ENCODE measurements around the gene MOGAT2. TPM values are rescaled to one million over a fixed set of nuclear protein-coding genes. Genes with fewer than 3 reads are reported as not detected.
A peak's percentile ranks its signal among the peaks of the same experiment; 100 is the strongest.

MOGAT2 gene
- total RNA-seq, 1 experiment from 2014 or later, result not detected

DNA sequence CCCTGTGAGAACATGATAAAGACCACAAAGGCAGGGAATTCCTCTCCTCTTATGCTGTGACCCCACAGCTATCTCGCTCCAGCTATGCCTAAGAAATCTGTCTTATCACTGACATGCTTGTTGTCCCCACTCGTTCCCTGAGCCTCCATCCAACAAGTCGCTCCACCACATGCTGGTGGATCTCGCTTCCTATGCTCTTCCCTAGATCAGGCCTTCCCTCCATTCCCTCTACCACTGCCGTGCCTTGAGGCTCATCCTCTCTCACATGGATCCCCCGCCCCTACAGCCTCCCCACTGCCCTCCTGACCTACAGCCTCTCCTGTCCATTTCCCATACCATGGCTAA, 49.6 kb downstream of the MOGAT2 start:
- intact Hi-C loops (cut with micrococcal nuclease), result no loop called here
- TF ChIP-seq EZH2phosphoT487 (IDR thresholded peaks at IDR 0.05; ENCODE audit: borderline replicate concordance, low read length) (no peak), EZH2 (IDR thresholded peaks at IDR 0.05; ENCODE audit: low read length, unreplicated experiment) (no peak)
- TF ChIP-seq, protein P1, sequence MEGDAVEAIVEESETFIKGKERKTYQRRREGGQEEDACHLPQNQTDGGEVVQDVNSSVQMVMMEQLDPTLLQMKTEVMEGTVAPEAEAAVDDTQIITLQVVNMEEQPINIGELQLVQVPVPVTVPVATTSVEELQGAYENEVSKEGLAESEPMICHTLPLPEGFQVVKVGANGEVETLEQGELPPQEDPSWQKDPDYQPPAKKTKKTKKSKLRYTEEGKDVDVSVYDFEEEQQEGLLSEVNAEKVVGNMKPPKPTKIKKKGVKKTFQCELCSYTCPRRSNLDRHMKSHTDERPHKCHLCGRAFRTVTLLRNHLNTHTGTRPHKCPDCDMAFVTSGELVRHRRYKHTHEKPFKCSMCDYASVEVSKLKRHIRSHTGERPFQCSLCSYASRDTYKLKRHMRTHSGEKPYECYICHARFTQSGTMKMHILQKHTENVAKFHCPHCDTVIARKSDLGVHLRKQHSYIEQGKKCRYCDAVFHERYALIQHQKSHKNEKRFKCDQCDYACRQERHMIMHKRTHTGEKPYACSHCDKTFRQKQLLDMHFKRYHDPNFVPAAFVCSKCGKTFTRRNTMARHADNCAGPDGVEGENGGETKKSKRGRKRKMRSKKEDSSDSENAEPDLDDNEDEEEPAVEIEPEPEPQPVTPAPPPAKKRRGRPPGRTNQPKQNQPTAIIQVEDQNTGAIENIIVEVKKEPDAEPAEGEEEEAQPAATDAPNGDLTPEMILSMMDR (conservative IDR thresholded peaks at IDR 0.05; ENCODE audit: low read depth, low read length), result no peak
- Histone ChIP-seq H3K27ac (ENCODE audit: low read length) (no peak overlapping the region), H3K4me1 (ENCODE audit: insufficient read depth, low read length) (peaks cover 42% of the 10 kb centered on the region), H3K4me3 (ENCODE audit: low read length) (no peak overlapping the region), H3K27me3 (ENCODE audit: low read length) (no peaks in the 10 kb centered on the region), H4K20me1 (ENCODE audit: low read length) (no peaks in the 10 kb centered on the region), H3K9me3 (ENCODE audit: low read length) (no peaks in the 10 kb centered on the region), H3F3A (ENCODE audit: low read length, unreplicated experiment) (no peaks in the 10 kb centered on the region), H2AFZ (ENCODE audit: low read length) (no peak overlapping the region), H3K79me2 (ENCODE audit: low read length) (peaks cover 26% of the 10 kb centered on the region), H3K9ac (ENCODE audit: low read length) (no peak overlapping the region), H3K9me2 (replicated peaks; ENCODE audit: low read length) (no peaks in the 10 kb centered on the region), H3K4me2 (ENCODE audit: low read length) (no peak overlapping the region), H3K36me3 (ENCODE audit: low read depth, low read length) (no peaks in the 10 kb centered on the region)
- ATAC-seq, result no peak
- BruUV-seq (replicated peaks), result no TSS peak
- no peak for DNase-seq
- ChIA-PET CTCF (no interaction called here), POLR2A (ENCODE audit: unreplicated experiment) (interaction anchor here (0.6 kb wide), 1 partner anchor 380 kb away, joined by 4 read pairs; no protein-coding TSS in a partner anchor)

DNA sequence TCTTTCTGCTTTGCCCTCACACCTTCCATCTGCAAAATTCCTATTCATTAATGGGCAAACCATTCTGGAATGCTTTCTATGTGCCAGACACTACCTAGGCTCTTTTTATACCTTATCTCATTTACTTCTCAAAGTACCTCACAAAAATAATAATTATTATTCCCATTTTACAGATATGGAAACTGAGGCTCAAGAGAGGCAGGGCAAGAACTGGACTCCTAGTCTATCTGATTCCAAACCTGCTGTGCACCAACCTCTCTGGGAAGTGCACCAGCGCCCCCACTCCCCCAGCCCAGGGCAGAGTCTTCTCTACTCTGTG, 50.1 kb downstream of the MOGAT2 start:
- Histone ChIP-seq H3K9ac (ENCODE audit: low read length) (peak overlapping the region; percentile 91), H3K79me2 (ENCODE audit: low read length) (peaks cover 26% of the 10 kb centered on the region), H3K4me1 (ENCODE audit: insufficient read depth, low read length) (peaks cover 46% of the 10 kb centered on the region), H3K36me3 (ENCODE audit: low read depth, low read length) (no peaks in the 10 kb centered on the region), H4K20me1 (ENCODE audit: low read length) (no peaks in the 10 kb centered on the region), H3K4me3 (ENCODE audit: low read length) (peak overlapping the region; percentile 82), H3K9me3 (ENCODE audit: low read length) (no peaks in the 10 kb centered on the region), H3K4me2 (ENCODE audit: low read length) (peak overlapping the region; percentile 95), H3K9me2 (replicated peaks; ENCODE audit: low read length) (no peaks in the 10 kb centered on the region), H3K27me3 (ENCODE audit: low read length) (no peaks in the 10 kb centered on the region), H3F3A (ENCODE audit: low read length, unreplicated experiment) (no peaks in the 10 kb centered on the region), H2AFZ (ENCODE audit: low read length) (peak overlapping the region; percentile 79), H3K27ac (ENCODE audit: low read length) (no peak overlapping the region)
- ChIA-PET POLR2A (ENCODE audit: unreplicated experiment) (no interaction called here), CTCF (no interaction called here)
- intact Hi-C loops (cut with micrococcal nuclease), result no loop called here
- no peak for DNase-seq
- ATAC-seq, result no peak
- TF ChIP-seq EZH2phosphoT487 (IDR thresholded peaks at IDR 0.05; ENCODE audit: borderline replicate concordance, low read length) (no peak), EZH2 (IDR thresholded peaks at IDR 0.05; ENCODE audit: low read length, unreplicated experiment) (no peak)
- TF ChIP-seq, protein P1 (conservative IDR thresholded peaks at IDR 0.05; ENCODE audit: low read depth, low read length), result no peak; the same call in 1 of the 2 replicates
- BruUV-seq (replicated peaks), result no TSS peak

DNA sequence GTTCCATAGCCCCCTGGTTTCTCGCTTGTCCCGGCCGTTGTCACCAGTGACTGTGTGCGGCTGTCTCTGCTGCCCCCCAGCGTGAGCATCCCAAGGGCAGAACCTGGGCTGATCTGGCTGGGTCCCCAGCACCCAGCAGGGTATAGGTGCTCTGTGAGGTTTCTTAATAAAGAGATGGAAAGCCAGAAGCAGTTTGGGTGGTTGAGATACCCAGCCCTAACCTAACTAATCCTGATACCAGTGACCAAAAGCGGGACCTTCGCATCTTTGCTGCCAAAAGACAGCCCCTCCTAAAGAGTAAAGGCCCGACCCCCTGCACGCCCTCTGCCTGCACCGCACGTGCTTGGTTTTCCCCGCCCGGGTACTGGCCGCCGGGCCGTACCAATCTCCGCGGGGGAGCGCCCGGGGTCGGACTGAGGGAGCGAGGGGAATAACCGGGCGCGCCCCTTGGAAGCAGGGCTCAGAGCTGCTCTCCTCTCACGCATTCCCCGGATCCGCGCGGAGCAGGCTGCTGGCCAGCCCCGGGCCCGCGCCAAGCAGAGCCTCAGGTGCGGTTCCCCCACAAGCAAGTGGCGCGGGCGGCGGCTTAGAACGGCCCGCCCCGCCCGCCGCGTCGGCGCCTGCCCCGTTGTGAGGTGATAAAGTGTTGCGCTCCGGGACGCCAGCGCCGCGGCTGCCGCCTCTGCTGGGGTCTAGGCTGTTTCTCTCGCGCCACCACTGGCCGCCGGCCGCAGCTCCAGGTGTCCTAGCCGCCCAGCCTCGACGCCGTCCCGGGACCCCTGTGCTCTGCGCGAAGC, 50.7 kb downstream of the MOGAT2 start, which contains the start of gene DGAT2:
DGAT2 (plus strand) TSS at position 667 of the 797 bp plus-strand sequence. CDS start 214 bp downstream, outside the sequence.
- intact Hi-C loops (cut with micrococcal nuclease), result no loop called here
- BruUV-seq (replicated peaks), result no TSS peak

More for the DNA sequence above, 50.7 kb downstream of the MOGAT2 start, which contains the start of gene DGAT2:
- H3K79me2 ChIP-seq (ENCODE audit: low read length), result peaks cover 26% of the 10 kb centered on the region
- H4K20me1 ChIP-seq (ENCODE audit: low read length), result no peaks in the 10 kb centered on the region
- no peaks in the 10 kb centered on the region for H3K9me3 ChIP-seq (ENCODE audit: low read length)
- H2AFZ ChIP-seq (ENCODE audit: low read length), result peak within 1 kb of the TSS; percentile 79
- peak within 1 kb of the TSS; percentile 95 for H3K4me2 ChIP-seq (ENCODE audit: low read length)
- peak within 1 kb of the TSS; percentile 91 for H3K9ac ChIP-seq (ENCODE audit: low read length)
- peaks cover 51% of the 10 kb centered on the region for H3K4me1 ChIP-seq (ENCODE audit: insufficient read depth, low read length)
- no peaks in the 10 kb centered on the region for H3K9me2 ChIP-seq (replicated peaks; ENCODE audit: low read length)
- H3K27me3 ChIP-seq (ENCODE audit: low read length), result no peaks in the 10 kb centered on the region
- H3K27ac ChIP-seq (ENCODE audit: low read length), result peak within 1 kb of the TSS; percentile 63
- peak; percentile 82 for DNase-seq
- H3K36me3 ChIP-seq (ENCODE audit: low read depth, low read length), result no peaks in the 10 kb centered on the region
- H3K4me3 ChIP-seq (ENCODE audit: low read length), result peak within 1 kb of the TSS; percentile 82
- TF ChIP-seq EZH2 (IDR thresholded peaks at IDR 0.05; ENCODE audit: low read length, unreplicated experiment), result no peak
- TF ChIP-seq, protein P1 (conservative IDR thresholded peaks at IDR 0.05; ENCODE audit: low read depth, low read length), result peak; percentile 57; the same call in 1 of the 2 replicates
- TF ChIP-seq EZH2phosphoT487 (IDR thresholded peaks at IDR 0.05; ENCODE audit: borderline replicate concordance, low read length), result no peak
- ChIA-PET CTCF (no interaction called here), POLR2A (ENCODE audit: unreplicated experiment) (no interaction called here)
- peak; percentile 89 for ATAC-seq
- H3F3A ChIP-seq (ENCODE audit: low read length, unreplicated experiment), result no peaks in the 10 kb centered on the region
